ENCODE results near the gene MMP1. TPM values are rescaled to one million over a fixed set of nuclear protein-coding genes. Genes with fewer than 3 reads are reported as not detected.

The MMP1 gene
- total RNA-seq, 3 donors from 2014 or later (not counting 1 experiment from before 2014, with no cell fraction given): not detected

DNA sequence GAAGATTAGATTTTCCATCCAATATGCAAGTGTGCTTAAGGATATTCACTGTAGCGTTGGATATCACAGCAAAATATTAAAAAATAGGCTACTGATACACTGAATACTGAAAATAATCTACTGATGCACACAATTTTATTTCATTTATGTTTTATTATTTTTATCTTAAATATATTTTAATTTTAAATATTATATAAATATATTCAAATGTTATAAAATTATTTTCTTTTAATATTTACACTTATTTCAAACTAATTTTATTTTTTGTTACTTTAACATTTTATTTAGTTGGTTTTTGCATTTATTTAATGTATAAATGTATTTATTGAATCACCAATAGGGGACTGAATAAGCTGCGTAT is 33.1 kb upstream of the MMP1 start:
- intact Hi-C loops (cut with micrococcal nuclease): no loop called here
- Mint-ChIP-seq H3K27ac (no peak overlapping the region), H3K9me3 (no peaks in the 10 kb centered on the region), H3K4me3 (no peak overlapping the region), H3K4me1 (no peaks in the 10 kb centered on the region), H3K36me3 (no peaks in the 10 kb centered on the region), H3K27me3 (ENCODE audit: low read depth in 2 of 2) (peaks cover 8 to 12% of the 10 kb centered on the region in 2 donors)
- H3K27ac ChIP-seq (ENCODE audit: low read length): no peak overlapping the region
- ATAC-seq (no peak), DNase-seq (no peak)
- H3K27me3 ChIP-seq (ENCODE audit: control insufficient read depth, insufficient read depth, low read length): no peaks in the 10 kb centered on the region
- H3K4me1 ChIP-seq (ENCODE audit: control insufficient read depth, insufficient read depth, low read length): no peaks in the 10 kb centered on the region
- WGBS (ENCODE audit: insufficient coverage): 0% methylated on average over 1 of the region's 2 CpGs
- no peaks in the 10 kb centered on the region for H3K36me3 ChIP-seq (ENCODE audit: control insufficient read depth, insufficient read depth, low read length)
- TF ChIP-seq, protein P1, sequence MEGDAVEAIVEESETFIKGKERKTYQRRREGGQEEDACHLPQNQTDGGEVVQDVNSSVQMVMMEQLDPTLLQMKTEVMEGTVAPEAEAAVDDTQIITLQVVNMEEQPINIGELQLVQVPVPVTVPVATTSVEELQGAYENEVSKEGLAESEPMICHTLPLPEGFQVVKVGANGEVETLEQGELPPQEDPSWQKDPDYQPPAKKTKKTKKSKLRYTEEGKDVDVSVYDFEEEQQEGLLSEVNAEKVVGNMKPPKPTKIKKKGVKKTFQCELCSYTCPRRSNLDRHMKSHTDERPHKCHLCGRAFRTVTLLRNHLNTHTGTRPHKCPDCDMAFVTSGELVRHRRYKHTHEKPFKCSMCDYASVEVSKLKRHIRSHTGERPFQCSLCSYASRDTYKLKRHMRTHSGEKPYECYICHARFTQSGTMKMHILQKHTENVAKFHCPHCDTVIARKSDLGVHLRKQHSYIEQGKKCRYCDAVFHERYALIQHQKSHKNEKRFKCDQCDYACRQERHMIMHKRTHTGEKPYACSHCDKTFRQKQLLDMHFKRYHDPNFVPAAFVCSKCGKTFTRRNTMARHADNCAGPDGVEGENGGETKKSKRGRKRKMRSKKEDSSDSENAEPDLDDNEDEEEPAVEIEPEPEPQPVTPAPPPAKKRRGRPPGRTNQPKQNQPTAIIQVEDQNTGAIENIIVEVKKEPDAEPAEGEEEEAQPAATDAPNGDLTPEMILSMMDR (IDR thresholded peaks at IDR 0.05): no peak
- no peak overlapping the region for H3K4me3 ChIP-seq (ENCODE audit: low read length)
- H3K9me3 ChIP-seq (ENCODE audit: control insufficient read depth, insufficient read depth, low read length): no peaks in the 10 kb centered on the region

- Mint-ChIP-seq H3K4me1 (no peaks in the 10 kb centered on the region), H3K9me3 (no peaks in the 10 kb centered on the region), H3K4me3 (no peak overlapping the region), H3K27me3 (ENCODE audit: low read depth in 2 of 2) (peaks cover 8 to 12% of the 10 kb centered on the region in 2 donors), H3K36me3 (no peaks in the 10 kb centered on the region), H3K27ac (no peak overlapping the region)
- intact Hi-C loops (cut with micrococcal nuclease): no loop called here
- 45% methylated on average over 4 of the region's 5 CpGs for WGBS (ENCODE audit: insufficient coverage)
- no peak for ATAC-seq
- no peak for DNase-seq
- TF ChIP-seq, protein P1 (IDR thresholded peaks at IDR 0.05): no peak
- Histone ChIP-seq H3K4me3 (ENCODE audit: low read length) (no peak overlapping the region), H3K27me3 (ENCODE audit: control insufficient read depth, insufficient read depth, low read length) (no peaks in the 10 kb centered on the region), H3K27ac (ENCODE audit: low read length) (no peak overlapping the region), H3K4me1 (ENCODE audit: control insufficient read depth, insufficient read depth, low read length) (no peaks in the 10 kb centered on the region), H3K36me3 (ENCODE audit: control insufficient read depth, insufficient read depth, low read length) (no peaks in the 10 kb centered on the region), H3K9me3 (ENCODE audit: control insufficient read depth, insufficient read depth, low read length) (no peaks in the 10 kb centered on the region)
These were observed 32.2 kb upstream of the MMP1 start for GRCh38 chr11:102830001-102830727.

GRCh38 chr11:102829316-102830000 is 31.5 kb upstream of the MMP1 start:
- TF ChIP-seq, protein P1 (IDR thresholded peaks at IDR 0.05): no peak
- Mint-ChIP-seq H3K4me1 (no peaks in the 10 kb centered on the region), H3K36me3 (no peaks in the 10 kb centered on the region), H3K27me3 (ENCODE audit: low read depth in 2 of 2) (peaks cover 8 to 12% of the 10 kb centered on the region in 2 donors), H3K9me3 (no peaks in the 10 kb centered on the region), H3K27ac (no peak overlapping the region), H3K4me3 (no peak overlapping the region)
- no peaks in the 10 kb centered on the region for H3K4me1 ChIP-seq (ENCODE audit: control insufficient read depth, insufficient read depth, low read length)
- no peaks in the 10 kb centered on the region for H3K27me3 ChIP-seq (ENCODE audit: control insufficient read depth, insufficient read depth, low read length)
- H3K36me3 ChIP-seq (ENCODE audit: control insufficient read depth, insufficient read depth, low read length): no peaks in the 10 kb centered on the region
- no peak for ATAC-seq
- H3K27ac ChIP-seq (ENCODE audit: low read length): no peak overlapping the region
- WGBS (ENCODE audit: insufficient coverage): 65% methylated on average over 6 of the region's 6 CpGs
- intact Hi-C loops (cut with micrococcal nuclease): no loop called here
- DNase-seq: no peak
- H3K4me3 ChIP-seq (ENCODE audit: low read length): no peak overlapping the region
- H3K9me3 ChIP-seq (ENCODE audit: control insufficient read depth, insufficient read depth, low read length): no peaks in the 10 kb centered on the region
